Psoas muscle (tissue), 8 donors: ENCODE data around the gene P4HB. TPM values are rescaled to one million over a fixed set of nuclear protein-coding genes. Genes with fewer than 3 reads are reported as not detected.

Experiments
- ATAC-seq, 4 donors: fragments of 200-7000 bp; cut with Tn5 transposase; one replicate each; pipeline ENCODE4 v1.9.1; 2020; ENCODE audit warnings: moderate library complexity in 3 of 4, mild to moderate bottlenecking in 2 of 4
- DNase-seq, 2 donors: peaks; one replicate each; pipeline ENCODE4 v3.0.0-alpha.2; 2020
- H3K27ac ChIP-seq: fragments of 200-600 bp; one replicate; pipeline ENCODE4 v1.8.0; 2022
- H3K27me3 ChIP-seq, 3 donors: fragments of 200-600 bp in 1 of 3; one replicate each; pipeline versions ENCODE4 v1.6.1 to v1.8.0; 2013 to 2022; ENCODE audit warnings: low read length in 2 of 3, mild to moderate bottlenecking in 2 of 3, moderate library complexity in 1 of 3; ENCODE audit not compliant: insufficient read depth in 3 of 3
- H3K36me3 ChIP-seq, 2 donors: fragments of 200-600 bp in 1 of 2; one replicate each; pipeline versions ENCODE4 v1.6.1 to v1.8.0; 2013 to 2022; ENCODE audit warnings: low read depth in 1 of 2, mild to moderate bottlenecking in 1 of 2, moderate library complexity in 1 of 2; ENCODE audit not compliant: insufficient read depth in 1 of 2
- H3K4me1 ChIP-seq: fragments of 200-600 bp; one replicate; pipeline ENCODE4 v1.8.0; 2022
- H3K4me3 ChIP-seq: fragments of 200-600 bp; one replicate; pipeline ENCODE4 v1.8.0; 2022; ENCODE audit warnings: mild to moderate bottlenecking
- H3K9me3 ChIP-seq: fragments of 200-600 bp; one replicate; pipeline ENCODE4 v1.8.0; 2022
- WGBS, 3 donors: extraction: QIAGEN DNeasy Blood & Tissue Kit; methylation state at CpG; one replicate each; pipeline versions ENCODE4 v1.1.6 to v1.1.7; 2013; 5-methylcytosine and 5-hydroxymethylcytosine counted together
- intact Hi-C, 2 donors: fragments of 100-400 bp; cut with DNase I; formaldehyde crosslinking; loops; one replicate each; pipeline versions ENCODE4 v1.11.0 to v1.14.2; 2022
- polyA plus RNA-seq, 3 donors: library from polyadenylated mRNA; stranded (reverse); fragments of 200-250 nt; gene quantifications; one replicate each; pipeline ENCODE4 v1.2.3, GENCODE V29; 2013
- total RNA-seq, 4 donors: library from RNA; stranded (reverse); fragmentation: NEBNext Ultra II Directional in 2 of 4; extraction: Animal tissue kit (Norgen Biotek cat#: 25700) in 2 of 4; gene quantifications; one replicate each; pipeline versions ENCODE4 v1.2.1 to v1.2.4, GENCODE V29; 2021 to 2023
- TF ChIP-seq, protein P1 (sequence below): fragments of 200-600 bp; IDR thresholded peaks from one replicate; pipeline ENCODE4 v1.8.0; 2022; ENCODE audit warnings: antibody characterized with exemption
- donor health status: healthy with polysubstance abuse.
- donor health status: DM: no; HTN: no; CAD: no; lungs with moderate emphysema.
- donor health status: Bipolar disorder and iron deficiency.
- donor health status: healthy.
- donor health status: DM: yes; HTN: yes; CAD: no.
- donor health status: DM: no; HTN: no; CAD: no.
- donor health status: DM: no; HTN: no; CAD: no.
- donor health status: DM: yes; HTN: yes; CAD: no.

The P4HB gene
- total and polyA plus RNA-seq, 7 donors: 236 to 384 (median 267) TPM

DNA sequence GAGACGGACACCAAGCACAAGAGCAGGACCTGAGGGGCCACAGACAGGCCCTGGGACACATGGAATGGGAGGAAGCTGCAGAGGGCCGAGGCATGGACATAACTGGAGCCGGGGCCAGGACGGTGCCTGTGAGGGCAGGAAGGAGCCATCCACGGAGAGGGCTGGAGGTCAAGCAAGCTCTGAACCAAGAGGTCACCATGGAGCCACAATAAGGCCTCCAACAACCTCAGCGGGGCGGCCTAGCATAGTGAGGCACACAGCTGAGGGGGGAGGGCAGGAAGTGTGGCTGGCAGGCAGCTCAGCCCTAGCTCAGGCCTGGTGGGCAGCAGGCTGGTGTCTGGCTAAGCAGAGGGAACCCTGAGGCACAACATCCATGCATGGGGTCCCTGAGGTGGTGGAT, 31.7 kb downstream of the P4HB start:
- Histone ChIP-seq H3K36me3 (peaks cover 0 to 3% of the 10 kb centered on the region in 2 donors), H3K4me3 (no peak overlapping the region), H3K9me3 (no peaks in the 10 kb centered on the region), H3K4me1 (peaks cover 4% of the 10 kb centered on the region), H3K27me3 (no peaks in the 10 kb centered on the region), H3K27ac (peak overlapping the region; percentile 96)
- no peak for DNase-seq
- intact Hi-C loops: no loop called here
- 58 to 73% (median 61%) methylated on average over 7 of the region's 7 CpGs for WGBS, 3 donors
- TF ChIP-seq, protein P1, sequence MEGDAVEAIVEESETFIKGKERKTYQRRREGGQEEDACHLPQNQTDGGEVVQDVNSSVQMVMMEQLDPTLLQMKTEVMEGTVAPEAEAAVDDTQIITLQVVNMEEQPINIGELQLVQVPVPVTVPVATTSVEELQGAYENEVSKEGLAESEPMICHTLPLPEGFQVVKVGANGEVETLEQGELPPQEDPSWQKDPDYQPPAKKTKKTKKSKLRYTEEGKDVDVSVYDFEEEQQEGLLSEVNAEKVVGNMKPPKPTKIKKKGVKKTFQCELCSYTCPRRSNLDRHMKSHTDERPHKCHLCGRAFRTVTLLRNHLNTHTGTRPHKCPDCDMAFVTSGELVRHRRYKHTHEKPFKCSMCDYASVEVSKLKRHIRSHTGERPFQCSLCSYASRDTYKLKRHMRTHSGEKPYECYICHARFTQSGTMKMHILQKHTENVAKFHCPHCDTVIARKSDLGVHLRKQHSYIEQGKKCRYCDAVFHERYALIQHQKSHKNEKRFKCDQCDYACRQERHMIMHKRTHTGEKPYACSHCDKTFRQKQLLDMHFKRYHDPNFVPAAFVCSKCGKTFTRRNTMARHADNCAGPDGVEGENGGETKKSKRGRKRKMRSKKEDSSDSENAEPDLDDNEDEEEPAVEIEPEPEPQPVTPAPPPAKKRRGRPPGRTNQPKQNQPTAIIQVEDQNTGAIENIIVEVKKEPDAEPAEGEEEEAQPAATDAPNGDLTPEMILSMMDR: no peak
- ATAC-seq: peak in 2 of 4 donors; percentile 9 to 11

DNA sequence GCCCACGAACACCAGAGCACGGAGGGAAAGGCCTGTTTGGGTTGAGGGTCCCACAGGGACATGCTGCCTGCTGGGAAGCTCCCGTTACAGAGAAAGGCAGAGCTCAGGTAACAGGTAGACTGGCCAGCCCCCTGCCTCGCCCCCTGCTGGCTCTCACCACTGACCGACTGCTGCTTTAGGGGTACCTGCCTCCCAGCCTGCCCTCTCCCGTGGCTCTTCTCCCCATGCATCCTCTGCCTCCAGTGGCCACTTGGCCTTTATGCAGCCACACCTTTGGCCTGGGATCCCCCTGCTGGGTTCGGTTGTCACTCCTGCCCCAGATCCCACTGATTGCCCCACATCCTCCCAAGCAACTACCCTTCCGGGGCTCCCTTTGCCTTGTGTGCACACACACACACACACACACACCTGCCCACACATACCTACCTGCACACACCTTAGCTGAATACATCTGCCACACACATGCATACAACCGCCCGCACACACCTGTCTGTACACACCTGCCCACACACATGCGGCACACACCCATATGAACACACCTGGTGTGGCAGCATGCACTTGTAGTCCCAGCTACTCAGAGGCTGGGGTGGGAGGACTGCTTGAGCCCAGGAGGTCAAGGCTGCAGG, 34.4 kb downstream of the P4HB start:
- no peak for DNase-seq
- H3K36me3 ChIP-seq: no peaks in the 10 kb centered on the region
- H3K4me3 ChIP-seq: no peak overlapping the region
- no peak for ATAC-seq
- 75 to 90% (median 77%) methylated on average over 11 of the region's 11 CpGs for WGBS, 3 donors
- H3K27ac ChIP-seq: peak overlapping the region; percentile 23
- H3K9me3 ChIP-seq: no peaks in the 10 kb centered on the region
- TF ChIP-seq, protein P1: peak; percentile 5
- intact Hi-C loops: no loop called here
- peaks cover 19% of the 10 kb centered on the region for H3K4me1 ChIP-seq
- H3K27me3 ChIP-seq: no peaks in the 10 kb centered on the region

DNA sequence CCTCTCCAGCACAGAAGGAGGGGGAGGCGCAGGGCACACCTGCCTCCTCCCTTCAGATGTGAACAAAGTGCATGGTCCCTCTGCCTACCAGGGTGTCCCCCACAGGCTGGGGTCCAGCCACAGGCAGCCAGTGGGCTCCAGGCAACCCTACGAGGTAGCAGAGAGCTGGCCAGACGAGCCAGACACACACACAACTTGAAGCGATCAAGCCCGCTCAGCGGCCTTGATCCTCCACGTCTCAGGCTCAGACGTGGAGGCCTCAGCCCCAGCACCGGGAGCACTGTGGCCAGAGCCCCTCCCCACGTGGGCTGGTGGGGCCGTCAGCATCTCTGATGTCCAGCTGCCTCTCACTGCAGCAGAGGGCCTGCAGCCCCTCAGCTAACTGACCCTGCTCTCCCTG, 35.7 kb downstream of the P4HB start:
- WGBS, 3 donors: 81 to 86% (median 84%) methylated on average over 10 to 11 of the region's 11 CpGs
- TF ChIP-seq, protein P1: no peak
- DNase-seq (no peak), ATAC-seq (no peak)
- intact Hi-C loops: loop anchor here in 1 of 2 donors (5.0 kb wide), 1 partner anchor 33 kb away; no protein-coding TSS in a partner anchor
- H3K4me3 ChIP-seq: no peak overlapping the region
- no peaks in the 10 kb centered on the region for H3K27me3 ChIP-seq
- peak overlapping the region; percentile 23 for H3K27ac ChIP-seq
- peaks cover 20% of the 10 kb centered on the region for H3K4me1 ChIP-seq
- H3K9me3 ChIP-seq: no peaks in the 10 kb centered on the region
- H3K36me3 ChIP-seq: no peaks in the 10 kb centered on the region

DNA sequence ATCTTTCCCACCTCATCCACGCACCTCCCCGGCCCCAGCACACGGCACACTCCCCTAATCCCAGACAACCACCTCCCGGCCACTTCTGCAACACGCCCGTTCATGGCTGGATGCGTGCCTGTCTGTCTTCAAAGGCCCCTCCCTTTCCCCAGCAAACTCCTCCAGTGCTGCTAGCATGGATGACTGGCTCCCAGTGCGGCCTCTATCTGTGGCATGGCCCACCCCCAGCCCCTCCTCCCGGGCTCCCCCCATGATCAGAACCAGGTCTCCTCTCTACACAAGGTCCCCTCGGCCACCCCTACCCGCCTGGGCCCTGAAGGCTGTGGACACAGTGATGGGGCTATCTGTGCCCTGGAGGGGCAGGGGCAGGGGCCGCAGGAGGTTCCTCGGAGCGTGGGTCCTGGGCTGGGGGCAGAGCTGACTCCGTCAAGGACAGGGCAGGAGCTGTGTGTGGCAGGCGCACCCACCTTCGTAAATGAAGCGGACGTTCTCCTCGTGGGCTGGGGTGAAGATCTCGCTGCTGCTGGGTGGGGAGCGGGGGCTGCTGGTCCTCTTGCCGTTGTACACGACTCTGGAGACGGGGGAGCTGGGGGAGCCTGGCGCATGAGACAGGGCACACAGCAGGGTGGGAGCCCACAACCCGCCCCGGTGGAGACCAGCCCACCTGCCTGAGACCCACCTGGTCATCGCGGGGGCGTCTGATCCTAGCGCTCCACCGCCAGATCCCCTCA, 36.4 kb downstream of the P4HB start:
- intact Hi-C loops: loop anchor here (2.0 to 5.0 kb wide), 2 partner anchors 31 to 33 kb away; no protein-coding TSS in a partner anchor
- ATAC-seq (no peak), DNase-seq (no peak)
- TF ChIP-seq, protein P1: no peak
- Histone ChIP-seq H3K27ac (no peak overlapping the region), H3K36me3 (no peaks in the 10 kb centered on the region), H3K4me1 (peaks cover 20% of the 10 kb centered on the region), H3K27me3 (no peaks in the 10 kb centered on the region), H3K4me3 (no peak overlapping the region), H3K9me3 (no peaks in the 10 kb centered on the region)
- 88 to 92% (median 88%) methylated on average over 30 to 33 of the region's 33 CpGs for WGBS, 3 donors
